Neural progenitor cell (in vitro differentiated cells): ENCODE data around the gene MCF2L2.

Source experiments
- CTCF ChIP-seq: fragments of 200-600 bp; sonication (generic); IDR thresholded peaks from 2 replicates; pipeline ENCODE4 v1.5.1; 2017; ENCODE audit warnings: antibody characterized with exemption, mild to moderate bottlenecking
- EZH2phosphoT487 ChIP-seq: fragments of 200-600 bp; sonication (generic); IDR thresholded peaks from 2 replicates; pipeline ENCODE4 v1.6.1; 2017; ENCODE audit warnings: antibody characterized with exemption

GRCh38 chr3:183357564-183358079, 70.8 kb downstream of the MCF2L2 start:
- TF ChIP-seq CTCF, result no peak
- no peak for TF ChIP-seq EZH2phosphoT487
